AG20443 (cell line): ENCODE results near the gene CAPZA1.

Experiments
- DNase-seq: peaks from one replicate; pipeline ENCODE4 v3.0.0; 2012; ENCODE audit warnings: low spot score, mixed read lengths

The CAPZA1 gene

DNA sequence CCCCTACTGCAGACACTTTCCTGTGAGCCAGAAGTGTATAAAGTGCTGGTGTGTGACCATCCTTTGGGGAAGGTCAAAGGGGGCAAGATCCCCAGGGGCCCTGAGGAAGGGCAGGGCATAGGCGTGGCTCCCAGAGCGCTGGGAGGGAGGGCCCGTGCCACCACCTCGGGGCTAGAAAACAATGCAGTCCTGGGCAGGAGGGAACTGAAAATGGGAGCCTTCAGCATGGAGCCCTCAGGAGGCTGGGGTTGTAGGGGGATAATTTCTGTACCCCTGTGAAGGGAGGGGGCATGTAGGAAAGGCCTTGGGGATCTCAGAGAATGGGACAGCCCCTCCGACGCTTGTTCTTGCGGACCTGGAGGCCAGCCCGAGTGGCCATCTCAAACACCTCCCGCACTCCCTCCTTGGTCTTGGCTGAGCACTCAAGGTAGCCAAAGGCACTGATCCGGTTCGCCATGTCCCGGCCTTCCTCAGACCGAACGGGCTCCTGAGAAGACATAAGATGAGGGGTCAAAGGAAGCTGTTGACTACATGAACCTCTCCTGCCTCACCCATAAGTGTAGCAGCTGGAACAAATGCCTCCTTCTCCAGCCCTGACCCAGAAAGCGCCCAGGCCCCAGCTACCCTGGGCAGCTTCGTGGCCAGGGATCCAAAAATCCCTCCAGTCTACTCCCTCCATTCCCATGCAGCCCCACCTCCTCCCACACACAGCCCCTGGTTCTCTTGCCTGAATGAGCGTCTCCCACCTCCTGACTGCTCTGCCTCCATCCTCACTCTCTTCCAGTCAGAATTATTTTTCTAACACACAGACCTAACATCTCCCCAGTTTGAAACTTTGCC is 81.8 kb downstream of the CAPZA1 start:
- DNase-seq: no peak

DNA sequence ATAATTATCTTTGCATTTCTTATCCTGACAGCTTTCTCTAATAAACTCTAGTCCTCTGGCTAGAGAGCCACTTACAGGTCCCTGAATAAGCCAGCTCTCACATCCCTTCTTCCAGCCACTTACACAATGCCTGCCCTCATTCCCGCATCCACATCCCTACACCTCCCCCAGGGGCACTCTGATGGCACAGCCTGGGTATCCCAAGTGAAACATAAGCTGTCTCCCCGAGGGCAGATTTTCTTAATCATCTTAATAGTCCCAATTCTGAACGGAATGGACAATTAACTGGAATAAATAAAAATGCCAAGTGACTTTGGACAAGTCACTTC is 82.4 kb downstream of the CAPZA1 start:
- no peak for DNase-seq

DNA sequence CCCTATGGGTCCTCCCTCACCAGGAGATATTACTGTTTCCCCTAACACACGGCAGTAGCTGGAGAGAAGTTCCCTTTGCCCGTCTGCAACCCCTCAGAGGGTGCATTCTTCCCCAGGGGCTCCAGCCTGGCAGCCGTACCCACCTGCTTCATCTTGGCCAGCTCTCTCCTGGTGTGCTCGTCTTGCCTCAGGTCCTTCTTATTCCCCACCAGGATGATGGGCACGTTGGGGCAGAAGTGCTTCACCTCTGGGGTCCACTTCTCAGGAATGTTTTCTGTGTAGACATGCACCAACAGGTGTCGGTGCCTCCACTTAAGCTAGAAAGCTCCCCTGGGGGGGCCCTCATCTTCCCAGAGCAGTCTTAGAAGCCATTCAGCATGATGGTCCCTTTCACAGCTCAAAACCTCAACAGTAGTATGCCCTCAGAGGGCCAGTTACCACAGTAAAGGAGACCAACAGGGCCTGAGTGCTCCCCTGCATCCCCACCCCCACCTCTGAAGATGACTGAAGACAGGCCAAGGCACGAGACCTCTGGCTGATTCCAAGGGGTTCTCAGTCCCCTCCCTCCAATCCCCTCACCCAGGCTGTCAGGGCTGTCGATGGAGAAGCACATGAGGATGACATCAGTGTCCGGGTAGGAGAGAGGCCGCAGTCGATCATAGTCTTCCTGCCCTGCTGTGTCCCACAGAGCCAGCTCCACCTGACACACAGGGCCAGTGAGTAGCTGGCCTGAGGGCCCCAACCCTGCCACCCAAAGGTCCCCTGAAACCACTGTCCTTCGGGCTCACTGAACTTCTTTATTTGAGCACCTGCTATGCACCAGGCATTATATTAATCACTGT is 83.0 kb downstream of the CAPZA1 start:
- no peak for DNase-seq

DNA sequence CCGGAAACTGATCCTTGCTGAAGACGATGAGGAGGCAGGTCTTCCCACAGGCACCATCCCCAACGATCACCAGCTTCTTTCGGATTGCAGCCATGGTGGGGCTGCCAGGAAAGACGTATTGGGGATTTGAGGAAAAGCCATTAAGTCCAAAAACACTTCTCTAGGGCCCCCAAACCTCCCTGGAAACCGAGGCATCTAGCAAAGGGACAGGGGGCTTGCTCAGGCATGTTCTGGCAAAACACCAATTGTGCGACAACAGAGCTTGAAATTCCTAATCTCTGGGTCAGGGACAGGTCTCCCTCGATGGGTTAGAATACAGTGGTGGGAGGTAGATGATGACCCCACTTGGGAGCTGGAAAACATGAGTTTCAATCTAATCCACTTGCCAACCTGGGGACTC is 84.1 kb downstream of the CAPZA1 start:
- no peak for DNase-seq

- no peak for DNase-seq
Observed at GRCh38 chr1:112704391-112704933, 84.8 kb downstream of the CAPZA1 start.

DNA sequence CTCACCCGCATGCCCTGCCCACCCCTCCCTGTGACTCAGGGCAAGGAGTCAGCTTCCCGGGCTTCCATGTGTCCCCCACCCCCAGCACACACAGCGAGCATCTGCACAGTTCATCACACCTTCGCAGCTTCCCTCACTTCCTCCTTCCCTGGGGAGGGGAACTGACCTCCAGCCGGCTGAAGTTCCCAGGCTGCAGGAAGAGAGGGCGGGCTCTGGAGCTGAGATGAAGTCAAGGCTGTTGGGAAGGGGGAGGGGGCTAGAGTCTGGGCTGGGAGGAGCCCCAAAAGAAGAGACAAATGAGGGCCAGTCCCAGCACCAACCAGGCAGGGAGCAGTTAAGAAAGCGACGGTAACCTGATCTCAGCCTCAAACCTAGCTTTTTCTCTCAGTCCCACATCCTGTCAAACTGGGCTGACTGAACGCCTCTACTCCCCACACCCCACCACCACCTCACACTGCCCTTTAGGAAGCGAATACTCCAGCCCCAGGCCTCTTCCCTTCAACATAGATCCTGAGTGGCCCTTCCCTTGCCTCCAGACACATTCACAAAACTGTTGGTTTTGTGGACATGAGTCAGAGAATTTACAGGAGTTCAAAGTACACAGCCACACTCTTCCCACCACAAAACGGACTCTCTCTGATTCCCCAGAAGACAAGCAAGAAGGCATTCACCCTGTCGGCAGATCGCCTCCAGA is 85.4 kb downstream of the CAPZA1 start:
- DNase-seq: peak; percentile 91

- DNase-seq: peak; percentile 93
Observed at GRCh38 chr1:112706505-112707220, 87.0 kb downstream of the CAPZA1 start, which contains the start of gene RHOC. Gene RHOC, minus strand, starts transcription at chr1:112707127. Its CDS starts 3,328 bp downstream, at chr1:112703799.

GRCh38 chr1:112707221-112708001 is 87.8 kb downstream of the CAPZA1 start:
- DNase-seq: peak; percentile 89

DNA sequence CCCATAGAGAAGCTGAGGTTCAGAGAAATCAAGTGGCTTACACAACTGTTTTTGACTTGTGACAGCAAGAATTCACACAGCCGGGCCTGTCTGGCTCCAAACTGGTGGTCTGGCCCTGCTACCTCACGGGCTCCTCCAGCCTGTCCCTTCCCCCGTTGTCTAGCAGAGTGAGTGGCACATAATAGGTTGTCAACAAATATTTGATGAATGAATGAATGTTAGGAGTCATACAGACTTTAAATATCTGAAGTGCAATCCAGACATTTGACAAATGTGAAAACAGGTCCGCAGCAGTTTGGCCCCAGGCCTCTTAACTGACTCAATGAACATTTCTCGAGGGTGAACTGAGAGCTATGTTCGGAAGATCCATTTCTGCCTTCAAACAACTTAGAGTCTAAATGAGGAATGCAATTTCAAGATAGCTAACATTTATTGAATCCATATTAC is 88.4 kb downstream of the CAPZA1 start:
- no peak for DNase-seq

DNA sequence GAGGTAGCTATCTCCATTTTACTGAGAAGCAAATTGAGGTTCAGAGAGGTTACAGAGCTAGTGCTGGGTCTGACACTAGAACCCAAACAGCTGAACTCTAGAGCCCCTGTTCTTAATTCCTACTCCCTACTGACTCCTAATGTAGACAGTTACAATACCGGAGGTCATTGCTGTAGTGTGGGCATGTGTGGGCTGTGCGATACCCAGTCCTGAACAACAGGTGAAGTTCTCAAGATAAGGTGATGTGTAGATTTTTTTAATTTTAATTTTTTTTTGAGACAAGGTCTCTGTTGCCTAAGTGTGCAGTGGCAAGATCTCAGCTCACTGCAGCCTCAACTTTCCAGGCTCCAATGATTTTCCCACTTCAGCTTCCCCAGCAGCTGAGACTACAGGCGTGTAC is 88.9 kb downstream of the CAPZA1 start:
- no peak for DNase-seq

GRCh38 chr1:112710159-112710558 is 90.5 kb downstream of the CAPZA1 start:
- no peak for DNase-seq

DNA sequence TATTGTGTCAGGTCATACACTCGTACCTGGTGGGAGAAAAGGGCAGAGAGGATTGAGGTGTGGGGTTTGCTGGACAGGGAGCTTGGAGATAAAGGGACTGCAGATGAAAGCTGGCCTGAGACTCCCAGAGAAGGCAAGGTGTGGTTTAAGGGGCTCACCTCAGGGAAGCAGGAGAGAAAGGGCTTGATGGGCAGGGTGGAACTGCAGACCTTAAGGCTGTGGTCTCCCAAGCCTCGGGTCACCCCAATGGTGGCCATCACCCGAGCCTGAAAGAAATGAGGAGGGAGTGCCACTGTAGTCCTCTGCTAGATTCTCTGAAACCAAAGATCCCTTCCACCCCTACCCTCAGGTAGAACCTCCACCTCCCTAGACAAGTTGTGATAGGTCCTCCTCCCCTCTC is 91.0 kb downstream of the CAPZA1 start:
- no peak for DNase-seq

GRCh38 chr1:112711041-112711440 is 91.4 kb downstream of the CAPZA1 start:
- no peak for DNase-seq

DNA sequence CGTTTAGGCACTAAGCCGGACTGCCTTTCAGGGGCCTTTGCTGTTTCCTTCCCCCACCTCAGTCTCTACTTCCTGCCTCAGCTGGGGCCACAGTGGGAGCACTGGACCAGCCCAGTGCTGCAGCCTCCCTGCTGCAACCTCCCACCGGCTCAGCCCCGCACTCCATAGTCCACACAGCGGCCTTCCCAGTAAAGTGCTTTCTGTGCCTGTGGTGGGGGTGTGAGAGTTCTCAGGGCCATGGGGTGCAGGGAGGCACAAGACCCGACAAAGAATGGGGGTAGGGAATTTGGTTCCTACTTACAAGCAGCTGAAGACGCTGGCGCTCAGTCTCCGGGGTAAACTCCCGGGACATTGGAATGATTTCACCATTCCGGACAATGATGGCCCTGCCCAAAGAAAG is 92.0 kb downstream of the CAPZA1 start:
- no peak for DNase-seq

DNA sequence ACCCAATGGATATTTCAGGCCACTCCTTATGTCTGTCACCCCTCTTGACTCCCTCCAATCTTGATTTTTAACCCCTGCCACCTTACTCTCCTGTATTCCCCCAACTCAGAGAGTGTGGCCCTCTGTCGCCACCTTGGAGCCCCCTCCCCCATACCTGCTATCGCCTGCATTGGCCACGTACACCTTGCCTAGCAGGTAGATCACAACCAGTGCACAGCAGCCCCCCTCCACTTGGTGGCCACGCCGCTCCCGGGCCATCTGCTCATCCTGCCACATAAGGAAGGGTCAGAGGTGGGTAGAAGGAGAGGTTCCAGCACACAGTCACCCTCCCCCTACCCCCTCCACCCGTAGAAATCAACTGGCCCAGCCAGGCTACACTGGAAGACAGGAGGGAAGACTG is 92.6 kb downstream of the CAPZA1 start:
- DNase-seq: no peak

DNA sequence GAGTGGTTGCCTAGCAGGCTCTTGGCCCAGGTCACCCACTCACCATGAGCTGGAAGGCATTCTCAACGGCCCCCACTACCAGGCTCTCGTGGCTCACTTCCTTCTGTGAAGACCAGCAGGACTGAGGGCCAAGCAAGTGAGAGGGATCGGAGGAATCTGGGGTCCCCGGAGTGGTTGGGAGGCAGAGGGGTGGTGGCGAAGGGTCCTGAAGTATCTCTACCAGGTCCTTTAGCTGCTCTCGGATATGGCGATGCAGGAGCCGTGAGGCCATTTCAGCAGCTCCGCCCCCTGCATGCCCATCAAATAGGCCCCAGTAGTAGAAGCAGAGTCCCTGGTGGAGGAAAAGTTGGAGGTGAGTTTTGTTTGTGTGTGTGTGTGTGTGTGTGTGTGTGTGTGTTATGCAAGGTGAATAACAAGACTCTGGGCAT is 93.1 kb downstream of the CAPZA1 start:
- DNase-seq: no peak

GRCh38 chr1:112713466-112714312 is 94.1 kb downstream of the CAPZA1 start:
- DNase-seq: no peak

DNA sequence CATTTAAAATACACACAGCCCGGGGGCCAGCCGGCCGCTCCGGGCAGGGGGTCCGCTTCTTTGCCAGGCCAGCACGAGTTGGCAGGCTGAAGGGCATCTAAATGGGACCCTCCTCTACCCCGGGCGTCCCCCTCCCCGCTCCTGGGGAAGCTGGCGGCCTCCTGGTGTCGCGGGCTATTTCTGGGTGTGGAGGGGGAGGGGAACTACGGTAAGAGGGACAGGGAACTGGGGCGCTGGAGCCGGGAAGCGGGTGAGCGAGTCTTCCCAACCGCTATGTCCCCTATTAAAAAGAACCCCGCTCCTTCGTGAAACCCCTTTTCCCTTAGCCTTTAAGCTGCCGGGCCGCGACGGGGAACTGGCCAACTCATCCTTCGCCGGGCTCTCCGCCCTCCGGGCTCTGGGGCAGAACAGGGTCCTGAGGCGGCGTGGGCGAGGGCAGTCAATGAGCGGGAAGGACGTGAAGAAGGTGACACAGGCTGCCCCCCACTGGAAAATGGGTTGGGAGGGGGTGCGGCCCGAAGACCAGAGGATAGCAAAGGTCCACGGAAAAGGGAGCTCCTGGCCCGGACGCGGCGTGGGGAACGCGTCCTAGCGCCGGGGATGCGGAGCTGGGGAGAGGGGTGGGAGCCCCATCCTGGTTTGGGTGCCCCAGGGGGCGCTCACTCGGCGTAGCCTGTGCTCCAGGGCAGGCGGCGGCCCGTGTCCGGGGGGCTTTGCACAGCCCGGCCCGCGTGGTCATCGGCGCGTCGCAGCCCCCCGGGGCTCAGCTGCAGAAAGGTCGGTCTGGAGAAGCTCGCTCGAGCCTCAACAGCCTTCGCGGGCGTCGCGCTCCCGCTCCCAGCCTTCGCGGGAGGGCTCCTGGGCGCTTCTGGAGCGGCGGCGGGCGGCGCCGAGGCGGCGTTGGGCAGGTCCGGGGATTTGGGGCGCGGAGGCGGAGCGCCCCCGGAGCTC is 95.0 kb downstream of the CAPZA1 start:
- no peak for DNase-seq
